Liver (tissue), 9 donors: ENCODE results near the gene PFKL. TPM values are rescaled to one million over a fixed set of nuclear protein-coding genes. Genes with fewer than 3 reads are reported as not detected.

Source experiments
- DNase-seq: peaks from one replicate; pipeline ENCODE4 v3.0.0-alpha.2; 2017; ENCODE audit warnings: low spot score
- H3K27ac ChIP-seq, 2 donors: one replicate each; pipeline ENCODE4 v1.7.0; 2013; ENCODE audit warnings: inconsistent platforms in 2 of 2, low read length in 2 of 2, control low read depth in 1 of 2, low read depth in 1 of 2, mild to moderate bottlenecking in 1 of 2
- H3K27me3 ChIP-seq, 4 donors: one replicate each; pipeline versions ENCODE4 v1.6.1 to v1.7.0; 2013; ENCODE audit warnings: low read length in 3 of 4, inconsistent platforms in 1 of 4, mild to moderate bottlenecking in 1 of 4, moderate library complexity in 1 of 4; ENCODE audit not compliant: control insufficient read depth in 4 of 4, insufficient read depth in 4 of 4
- H3K36me3 ChIP-seq, 4 donors: one replicate each; pipeline versions ENCODE4 v1.6.1 to v1.7.0; 2013; ENCODE audit warnings: low read length in 3 of 4, mild to moderate bottlenecking in 3 of 4, low read depth in 1 of 4, moderate library complexity in 1 of 4; ENCODE audit not compliant: control insufficient read depth in 4 of 4, insufficient read depth in 3 of 4
- H3K4me1 ChIP-seq, 4 donors: one replicate each; pipeline versions ENCODE4 v1.6.1 to v1.7.0; 2013; ENCODE audit warnings: low read length in 3 of 4, mild to moderate bottlenecking in 3 of 4, moderate library complexity in 1 of 4; ENCODE audit not compliant: control insufficient read depth in 4 of 4, insufficient read depth in 4 of 4
- H3K4me3 ChIP-seq, 3 donors: one replicate each; pipeline versions ENCODE4 v1.6.1 to v1.7.0; 2013; ENCODE audit warnings: low read length in 3 of 3, control low read depth in 1 of 3, low read depth in 1 of 3, mild to moderate bottlenecking in 1 of 3
- H3K9ac ChIP-seq, 2 donors: one replicate each; pipeline ENCODE4 v1.7.0; 2013; ENCODE audit warnings: low read length in 2 of 2, mild to moderate bottlenecking in 2 of 2, moderate library complexity in 2 of 2, control low read depth in 1 of 2, low read depth in 1 of 2
- H3K9me3 ChIP-seq, 4 donors: one replicate each; pipeline versions ENCODE4 v1.6.1 to v1.7.0; 2013; ENCODE audit warnings: low read length in 3 of 4; ENCODE audit not compliant: control insufficient read depth in 4 of 4
- EGR1 ChIP-seq, 2 donors: IDR thresholded peaks; 2 replicates each; pipeline ENCODE4 v1.6.1; 2016 to 2018; ENCODE audit warnings: antibody characterized with exemption in 2 of 2, low read depth in 2 of 2
- FOXA1 ChIP-seq: IDR thresholded peaks from 2 replicates; pipeline ENCODE4 v1.6.1; 2016; ENCODE audit warnings: antibody characterized with exemption
- FOXA2 ChIP-seq: IDR thresholded peaks from 2 replicates; pipeline ENCODE4 v1.6.1; 2016; ENCODE audit warnings: antibody characterized with exemption
- HNF4A ChIP-seq, 2 donors: conservative IDR thresholded peaks; 2 replicates each; pipeline ENCODE4 v1.6.1; 2016; ENCODE audit warnings: antibody characterized with exemption in 2 of 2, mild to moderate bottlenecking in 2 of 2
- HNF4G ChIP-seq: IDR thresholded peaks from 2 replicates; pipeline ENCODE4 v1.6.1; 2016; ENCODE audit warnings: antibody characterized with exemption
- JUND ChIP-seq, 2 donors: IDR thresholded peaks; 2 replicates each; pipeline ENCODE4 v1.6.1; 2016; ENCODE audit warnings: antibody characterized with exemption in 2 of 2
- RAD21 ChIP-seq, 2 donors: IDR thresholded peaks; 2 replicates each; pipeline ENCODE4 v1.6.1; 2016; ENCODE audit warnings: antibody characterized with exemption in 2 of 2, mild to moderate bottlenecking in 2 of 2
- TAF1 ChIP-seq: conservative IDR thresholded peaks from 2 replicates; pipeline ENCODE4 v1.6.1; 2016; ENCODE audit warnings: antibody characterized with exemption, mild to moderate bottlenecking
- YY1 ChIP-seq: IDR thresholded peaks from 2 replicates; pipeline ENCODE4 v1.6.1; 2016; ENCODE audit warnings: antibody characterized with exemption, mild to moderate bottlenecking
- WGBS: extraction: QIAGEN DNeasy Blood & Tissue Kit; methylation state at CpG from one replicate; pipeline ENCODE4 v1.1.7; 2013; 5-methylcytosine and 5-hydroxymethylcytosine counted together
- polyA plus RNA-seq, 2 donors: library from polyadenylated mRNA; stranded (reverse) in 1 of 2; unstranded in 1 of 2; fragments of 200-250 nt in 1 of 2; fragments of >200 nt in 1 of 2; fragmentation: Nextera tagmentation in 1 of 2; extraction: Ambion mirVana in 1 of 2; gene quantifications; one replicate each; pipeline versions ENCODE4 v1.2.1 to v1.2.3, GENCODE V29; 2013 to 2015
- total RNA-seq, 2 donors: library from RNA; depleted of rRNA; stranded (reverse); fragments of >200 nt; gene quantifications; one replicate each; pipeline ENCODE4 v1.2.3, GENCODE V29; 2014
- TF ChIP-seq, protein P1 (sequence below): IDR thresholded peaks from 2 replicates; pipeline ENCODE4 v1.6.1; 2016; ENCODE audit warnings: antibody characterized with exemption
- TF ChIP-seq, protein P2 (sequence below): IDR thresholded peaks from 2 replicates; pipeline ENCODE4 v1.6.1; 2016; ENCODE audit warnings: antibody characterized with exemption
- TF ChIP-seq, protein P3 (sequence below): IDR thresholded peaks from 2 replicates; pipeline ENCODE4 v1.6.1; 2016; ENCODE audit warnings: antibody characterized with exemption, mild to moderate bottlenecking
- TF ChIP-seq, protein P4 (sequence below): IDR thresholded peaks from 2 replicates; pipeline ENCODE4 v1.6.1; 2016; ENCODE audit warnings: antibody characterized with exemption
- donor health status: healthy.
- donor health status: healthy.
- donor health status: healthy.
- donor health status: healthy.
- donor health status: healthy.

Gene PFKL
- total and polyA plus RNA-seq, 4 donors = 48.1 to 98.4 (median 81.0) TPM

DNA sequence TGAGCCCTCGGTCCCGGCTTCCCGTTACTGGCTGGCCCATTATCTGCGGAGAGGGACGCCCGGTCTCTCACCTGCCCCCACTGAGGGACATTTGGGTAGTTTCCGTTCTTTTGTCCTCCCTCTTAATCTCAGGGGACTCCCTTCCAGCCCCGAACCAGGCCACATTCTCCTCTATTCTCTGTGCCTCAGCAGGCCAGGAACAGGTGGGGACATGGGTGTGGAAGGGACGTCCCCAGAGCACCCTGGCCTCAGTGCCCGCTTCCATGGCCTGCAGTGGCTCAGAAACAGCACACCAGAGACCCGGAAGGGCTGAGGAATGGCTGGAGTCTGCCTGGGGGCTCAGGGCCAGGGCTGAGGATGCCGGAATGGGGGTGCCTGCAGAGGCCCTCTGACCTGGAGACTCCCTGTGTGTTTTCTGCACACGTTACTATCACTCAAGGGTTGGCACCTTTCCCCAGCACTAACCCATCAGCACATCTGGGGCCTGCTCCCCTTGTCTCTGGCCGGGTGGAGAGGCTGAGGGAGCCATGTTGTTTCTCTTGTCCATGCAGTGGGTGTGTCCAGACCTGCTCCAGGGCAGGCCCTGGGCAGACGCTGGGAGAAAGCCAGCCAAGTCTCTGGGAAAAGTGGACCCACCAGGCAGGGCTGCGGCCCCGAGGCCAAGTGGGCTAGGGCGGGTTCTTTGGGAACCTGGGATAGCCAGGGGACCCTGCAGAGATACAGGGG, 28.1 kb upstream of the PFKL start:
- Histone ChIP-seq H3K27me3 (no peaks in the 10 kb centered on the region), H3K4me3 (no peak overlapping the region), H3K36me3 (no peaks in the 10 kb centered on the region), H3K27ac (no peak overlapping the region), H3K9me3 (no peaks in the 10 kb centered on the region), H3K4me1 (no peaks in the 10 kb centered on the region), H3K9ac (no peak overlapping the region)
- TF ChIP-seq RAD21 (IDR thresholded peaks at IDR 0.05) = no peak
- no peak for TF ChIP-seq FOXA2
- TF ChIP-seq, protein P1, sequence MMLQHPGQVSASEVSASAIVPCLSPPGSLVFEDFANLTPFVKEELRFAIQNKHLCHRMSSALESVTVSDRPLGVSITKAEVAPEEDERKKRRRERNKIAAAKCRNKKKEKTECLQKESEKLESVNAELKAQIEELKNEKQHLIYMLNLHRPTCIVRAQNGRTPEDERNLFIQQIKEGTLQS = no peak
- TF ChIP-seq JUND (IDR thresholded peaks at IDR 0.05) = no peak
- DNase-seq = no peak
- WGBS = 91% methylated on average over 18 of the region's 18 CpGs

DNA sequence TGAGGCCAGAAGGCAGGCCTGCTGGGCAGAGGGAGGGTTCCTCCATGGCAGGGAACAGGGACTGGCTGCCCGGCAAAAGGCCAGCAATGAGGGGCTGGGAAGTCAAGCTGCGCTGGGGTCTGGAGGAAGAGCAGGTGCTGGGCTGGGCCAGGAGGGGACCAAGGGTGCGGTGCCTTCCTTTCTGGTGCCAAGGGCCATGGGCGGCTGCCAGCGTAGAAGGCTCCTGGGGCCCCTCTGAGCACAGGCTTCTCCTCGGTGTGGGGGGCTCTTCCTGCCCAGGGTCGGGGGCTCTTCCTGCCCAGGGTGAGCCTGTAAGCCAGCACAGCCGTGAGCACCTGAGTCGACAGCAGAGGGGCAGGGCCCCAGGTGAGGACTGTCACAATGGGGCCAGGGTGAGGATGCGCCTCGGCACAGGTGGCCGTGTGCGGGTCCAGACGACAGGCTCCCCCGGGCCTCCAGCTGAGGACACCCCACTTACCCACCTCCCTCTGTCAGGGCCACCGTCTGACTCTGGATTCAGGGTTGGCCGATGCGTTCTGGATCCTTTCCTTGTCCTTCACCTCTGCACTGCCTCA, 27.5 kb upstream of the PFKL start:
- no peak overlapping the region for H3K27ac ChIP-seq
- H3K27me3 ChIP-seq = no peaks in the 10 kb centered on the region
- no peaks in the 10 kb centered on the region for H3K36me3 ChIP-seq
- no peaks in the 10 kb centered on the region for H3K4me1 ChIP-seq
- no peak for TF ChIP-seq JUND (IDR thresholded peaks at IDR 0.05)
- no peak for TF ChIP-seq FOXA1
- no peak for TF ChIP-seq EGR1 (IDR thresholded peaks at IDR 0.05; ENCODE audit: low read depth in 2 of 2)
- TF ChIP-seq, protein P2, sequence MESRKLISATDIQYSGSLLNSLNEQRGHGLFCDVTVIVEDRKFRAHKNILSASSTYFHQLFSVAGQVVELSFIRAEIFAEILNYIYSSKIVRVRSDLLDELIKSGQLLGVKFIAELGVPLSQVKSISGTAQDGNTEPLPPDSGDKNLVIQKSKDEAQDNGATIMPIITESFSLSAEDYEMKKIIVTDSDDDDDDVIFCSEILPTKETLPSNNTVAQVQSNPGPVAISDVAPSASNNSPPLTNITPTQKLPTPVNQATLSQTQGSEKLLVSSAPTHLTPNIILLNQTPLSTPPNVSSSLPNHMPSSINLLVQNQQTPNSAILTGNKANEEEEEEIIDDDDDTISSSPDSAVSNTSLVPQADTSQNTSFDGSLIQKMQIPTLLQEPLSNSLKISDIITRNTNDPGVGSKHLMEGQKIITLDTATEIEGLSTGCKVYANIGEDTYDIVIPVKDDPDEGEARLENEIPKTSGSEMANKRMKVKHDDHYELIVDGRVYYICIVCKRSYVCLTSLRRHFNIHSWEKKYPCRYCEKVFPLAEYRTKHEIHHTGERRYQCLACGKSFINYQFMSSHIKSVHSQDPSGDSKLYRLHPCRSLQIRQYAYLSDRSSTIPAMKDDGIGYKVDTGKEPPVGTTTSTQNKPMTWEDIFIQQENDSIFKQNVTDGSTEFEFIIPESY = no peak
- TF ChIP-seq, protein P3, sequence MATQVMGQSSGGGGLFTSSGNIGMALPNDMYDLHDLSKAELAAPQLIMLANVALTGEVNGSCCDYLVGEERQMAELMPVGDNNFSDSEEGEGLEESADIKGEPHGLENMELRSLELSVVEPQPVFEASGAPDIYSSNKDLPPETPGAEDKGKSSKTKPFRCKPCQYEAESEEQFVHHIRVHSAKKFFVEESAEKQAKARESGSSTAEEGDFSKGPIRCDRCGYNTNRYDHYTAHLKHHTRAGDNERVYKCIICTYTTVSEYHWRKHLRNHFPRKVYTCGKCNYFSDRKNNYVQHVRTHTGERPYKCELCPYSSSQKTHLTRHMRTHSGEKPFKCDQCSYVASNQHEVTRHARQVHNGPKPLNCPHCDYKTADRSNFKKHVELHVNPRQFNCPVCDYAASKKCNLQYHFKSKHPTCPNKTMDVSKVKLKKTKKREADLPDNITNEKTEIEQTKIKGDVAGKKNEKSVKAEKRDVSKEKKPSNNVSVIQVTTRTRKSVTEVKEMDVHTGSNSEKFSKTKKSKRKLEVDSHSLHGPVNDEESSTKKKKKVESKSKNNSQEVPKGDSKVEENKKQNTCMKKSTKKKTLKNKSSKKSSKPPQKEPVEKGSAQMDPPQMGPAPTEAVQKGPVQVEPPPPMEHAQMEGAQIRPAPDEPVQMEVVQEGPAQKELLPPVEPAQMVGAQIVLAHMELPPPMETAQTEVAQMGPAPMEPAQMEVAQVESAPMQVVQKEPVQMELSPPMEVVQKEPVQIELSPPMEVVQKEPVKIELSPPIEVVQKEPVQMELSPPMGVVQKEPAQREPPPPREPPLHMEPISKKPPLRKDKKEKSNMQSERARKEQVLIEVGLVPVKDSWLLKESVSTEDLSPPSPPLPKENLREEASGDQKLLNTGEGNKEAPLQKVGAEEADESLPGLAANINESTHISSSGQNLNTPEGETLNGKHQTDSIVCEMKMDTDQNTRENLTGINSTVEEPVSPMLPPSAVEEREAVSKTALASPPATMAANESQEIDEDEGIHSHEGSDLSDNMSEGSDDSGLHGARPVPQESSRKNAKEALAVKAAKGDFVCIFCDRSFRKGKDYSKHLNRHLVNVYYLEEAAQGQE = no peak
- no peak for TF ChIP-seq HNF4A (conservative IDR thresholded peaks at IDR 0.05)
- TF ChIP-seq, protein P4, sequence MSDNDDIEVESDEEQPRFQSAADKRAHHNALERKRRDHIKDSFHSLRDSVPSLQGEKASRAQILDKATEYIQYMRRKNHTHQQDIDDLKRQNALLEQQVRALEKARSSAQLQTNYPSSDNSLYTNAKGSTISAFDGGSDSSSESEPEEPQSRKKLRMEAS = no peak
- no peak for TF ChIP-seq HNF4G
- TF ChIP-seq, protein P1 = no peak
- TF ChIP-seq TAF1 = no peak
- TF ChIP-seq YY1 = no peak
- no peak for TF ChIP-seq FOXA2
- TF ChIP-seq RAD21 (IDR thresholded peaks at IDR 0.05) = no peak
- 89% methylated on average over 18 of the region's 18 CpGs for WGBS
- no peak for DNase-seq
- H3K4me3 ChIP-seq = no peak overlapping the region
- H3K9me3 ChIP-seq = no peaks in the 10 kb centered on the region
- no peak overlapping the region for H3K9ac ChIP-seq
